Ishikawa (cell line): Measurements from ENCODE around the gene SCN10A.

ENCODE experiments used
- CEBPB ChIP-seq: IDR thresholded peaks from 2 replicates; pipeline ENCODE4 v1.6.1; 2012
- CREB1 ChIP-seq: IDR thresholded peaks from 2 replicates; pipeline ENCODE4 v1.6.1; 2012; ENCODE audit warnings: low read depth
- RAD21 ChIP-seq: IDR thresholded peaks from 2 replicates; pipeline ENCODE4 v1.6.1; 2012; ENCODE audit warnings: low read depth
- YY1 ChIP-seq: IDR thresholded peaks from 2 replicates; pipeline ENCODE4 v1.6.1; 2012; ENCODE audit warnings: low read depth
- TF ChIP-seq, protein P1 (sequence below): IDR thresholded peaks from 2 replicates; pipeline ENCODE4 v1.6.1; 2012; ENCODE audit warnings: low read depth, mild to moderate bottlenecking

DNA sequence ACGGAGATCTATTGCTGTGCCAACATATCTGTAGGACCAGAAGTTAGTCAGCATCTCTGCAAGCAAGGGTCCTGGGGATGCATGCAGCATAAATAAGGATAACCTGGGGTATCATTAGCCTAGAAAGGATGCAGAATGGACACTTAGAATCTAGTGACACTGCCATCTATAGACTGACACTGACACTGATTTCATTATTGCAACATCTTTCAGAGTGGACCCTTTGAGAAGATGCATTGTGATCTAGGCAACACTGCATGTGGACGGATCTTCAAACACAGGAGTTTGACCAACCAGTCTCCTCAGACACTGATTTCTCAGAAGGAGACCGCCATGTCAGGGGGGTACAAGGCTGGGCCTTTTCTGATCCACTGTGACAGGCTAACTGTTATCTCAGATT lies 52.4 kb downstream of the SCN10A start:
- TF ChIP-seq CEBPB, result no peak
- TF ChIP-seq, protein P1, sequence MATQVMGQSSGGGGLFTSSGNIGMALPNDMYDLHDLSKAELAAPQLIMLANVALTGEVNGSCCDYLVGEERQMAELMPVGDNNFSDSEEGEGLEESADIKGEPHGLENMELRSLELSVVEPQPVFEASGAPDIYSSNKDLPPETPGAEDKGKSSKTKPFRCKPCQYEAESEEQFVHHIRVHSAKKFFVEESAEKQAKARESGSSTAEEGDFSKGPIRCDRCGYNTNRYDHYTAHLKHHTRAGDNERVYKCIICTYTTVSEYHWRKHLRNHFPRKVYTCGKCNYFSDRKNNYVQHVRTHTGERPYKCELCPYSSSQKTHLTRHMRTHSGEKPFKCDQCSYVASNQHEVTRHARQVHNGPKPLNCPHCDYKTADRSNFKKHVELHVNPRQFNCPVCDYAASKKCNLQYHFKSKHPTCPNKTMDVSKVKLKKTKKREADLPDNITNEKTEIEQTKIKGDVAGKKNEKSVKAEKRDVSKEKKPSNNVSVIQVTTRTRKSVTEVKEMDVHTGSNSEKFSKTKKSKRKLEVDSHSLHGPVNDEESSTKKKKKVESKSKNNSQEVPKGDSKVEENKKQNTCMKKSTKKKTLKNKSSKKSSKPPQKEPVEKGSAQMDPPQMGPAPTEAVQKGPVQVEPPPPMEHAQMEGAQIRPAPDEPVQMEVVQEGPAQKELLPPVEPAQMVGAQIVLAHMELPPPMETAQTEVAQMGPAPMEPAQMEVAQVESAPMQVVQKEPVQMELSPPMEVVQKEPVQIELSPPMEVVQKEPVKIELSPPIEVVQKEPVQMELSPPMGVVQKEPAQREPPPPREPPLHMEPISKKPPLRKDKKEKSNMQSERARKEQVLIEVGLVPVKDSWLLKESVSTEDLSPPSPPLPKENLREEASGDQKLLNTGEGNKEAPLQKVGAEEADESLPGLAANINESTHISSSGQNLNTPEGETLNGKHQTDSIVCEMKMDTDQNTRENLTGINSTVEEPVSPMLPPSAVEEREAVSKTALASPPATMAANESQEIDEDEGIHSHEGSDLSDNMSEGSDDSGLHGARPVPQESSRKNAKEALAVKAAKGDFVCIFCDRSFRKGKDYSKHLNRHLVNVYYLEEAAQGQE, result no peak
- TF ChIP-seq RAD21, result no peak
- no peak for TF ChIP-seq CREB1
- no peak for TF ChIP-seq YY1
